ENCODE results near the gene TMEM31.

DNA sequence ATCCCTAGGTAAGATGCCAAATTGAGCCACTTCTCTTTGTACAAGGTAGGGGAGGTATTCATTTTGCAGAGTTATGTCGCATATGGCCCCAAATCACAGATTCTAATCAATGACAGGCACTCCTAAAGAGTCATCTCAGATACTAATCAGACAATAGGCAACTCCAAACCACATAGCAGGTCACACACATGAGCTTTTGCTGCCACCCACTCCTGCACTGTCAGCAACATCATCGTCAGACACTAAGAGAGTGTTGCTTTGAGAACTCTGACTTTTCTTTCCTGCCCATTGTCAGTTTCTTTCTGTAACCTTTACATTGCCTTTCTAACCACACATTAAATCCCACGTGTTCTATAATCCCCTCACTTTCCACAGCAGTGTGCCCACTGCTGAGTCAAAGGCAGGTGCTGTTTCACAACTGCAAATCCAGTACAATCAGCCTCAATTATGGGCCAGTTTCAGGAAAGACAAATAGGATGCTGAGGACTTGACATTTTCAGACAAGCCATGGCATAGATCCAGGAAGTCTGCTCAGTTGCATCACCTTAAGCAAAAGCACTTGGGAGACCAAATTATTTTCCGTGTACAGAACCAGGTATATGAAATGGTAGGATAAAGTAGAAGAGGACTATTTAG lies 23.5 kb downstream of the TMEM31 start:
- TF ChIP-seq ZBTB17 (CRISPR knock-in tag; IDR thresholded peaks at IDR 0.05) (no peak), FOSL1 (tag; conservative IDR thresholded peaks at IDR 0.05) (no peak), XRCC4 (IDR thresholded peaks at IDR 0.05; ENCODE audit: extremely low read depth, insufficient read depth, insufficient read length) (no peak)
- TF ChIP-seq, protein P1, sequence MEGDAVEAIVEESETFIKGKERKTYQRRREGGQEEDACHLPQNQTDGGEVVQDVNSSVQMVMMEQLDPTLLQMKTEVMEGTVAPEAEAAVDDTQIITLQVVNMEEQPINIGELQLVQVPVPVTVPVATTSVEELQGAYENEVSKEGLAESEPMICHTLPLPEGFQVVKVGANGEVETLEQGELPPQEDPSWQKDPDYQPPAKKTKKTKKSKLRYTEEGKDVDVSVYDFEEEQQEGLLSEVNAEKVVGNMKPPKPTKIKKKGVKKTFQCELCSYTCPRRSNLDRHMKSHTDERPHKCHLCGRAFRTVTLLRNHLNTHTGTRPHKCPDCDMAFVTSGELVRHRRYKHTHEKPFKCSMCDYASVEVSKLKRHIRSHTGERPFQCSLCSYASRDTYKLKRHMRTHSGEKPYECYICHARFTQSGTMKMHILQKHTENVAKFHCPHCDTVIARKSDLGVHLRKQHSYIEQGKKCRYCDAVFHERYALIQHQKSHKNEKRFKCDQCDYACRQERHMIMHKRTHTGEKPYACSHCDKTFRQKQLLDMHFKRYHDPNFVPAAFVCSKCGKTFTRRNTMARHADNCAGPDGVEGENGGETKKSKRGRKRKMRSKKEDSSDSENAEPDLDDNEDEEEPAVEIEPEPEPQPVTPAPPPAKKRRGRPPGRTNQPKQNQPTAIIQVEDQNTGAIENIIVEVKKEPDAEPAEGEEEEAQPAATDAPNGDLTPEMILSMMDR (IDR thresholded peaks at IDR 0.05 in 2 of 3, conservative IDR thresholded peaks at IDR 0.05 in 1 of 3; ENCODE audit: insufficient read depth in 2 of 3, low read depth in 1 of 3, low read length in 3 of 3) = no peak
- TF ChIP-seq, protein P2, sequence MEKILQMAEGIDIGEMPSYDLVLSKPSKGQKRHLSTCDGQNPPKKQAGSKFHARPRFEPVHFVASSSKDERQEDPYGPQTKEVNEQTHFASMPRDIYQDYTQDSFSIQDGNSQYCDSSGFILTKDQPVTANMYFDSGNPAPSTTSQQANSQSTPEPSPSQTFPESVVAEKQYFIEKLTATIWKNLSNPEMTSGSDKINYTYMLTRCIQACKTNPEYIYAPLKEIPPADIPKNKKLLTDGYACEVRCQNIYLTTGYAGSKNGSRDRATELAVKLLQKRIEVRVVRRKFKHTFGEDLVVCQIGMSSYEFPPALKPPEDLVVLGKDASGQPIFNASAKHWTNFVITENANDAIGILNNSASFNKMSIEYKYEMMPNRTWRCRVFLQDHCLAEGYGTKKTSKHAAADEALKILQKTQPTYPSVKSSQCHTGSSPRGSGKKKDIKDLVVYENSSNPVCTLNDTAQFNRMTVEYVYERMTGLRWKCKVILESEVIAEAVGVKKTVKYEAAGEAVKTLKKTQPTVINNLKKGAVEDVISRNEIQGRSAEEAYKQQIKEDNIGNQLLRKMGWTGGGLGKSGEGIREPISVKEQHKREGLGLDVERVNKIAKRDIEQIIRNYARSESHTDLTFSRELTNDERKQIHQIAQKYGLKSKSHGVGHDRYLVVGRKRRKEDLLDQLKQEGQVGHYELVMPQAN (IDR thresholded peaks at IDR 0.05; ENCODE audit: borderline replicate concordance) = no peak
- TF ChIP-seq, protein P3, sequence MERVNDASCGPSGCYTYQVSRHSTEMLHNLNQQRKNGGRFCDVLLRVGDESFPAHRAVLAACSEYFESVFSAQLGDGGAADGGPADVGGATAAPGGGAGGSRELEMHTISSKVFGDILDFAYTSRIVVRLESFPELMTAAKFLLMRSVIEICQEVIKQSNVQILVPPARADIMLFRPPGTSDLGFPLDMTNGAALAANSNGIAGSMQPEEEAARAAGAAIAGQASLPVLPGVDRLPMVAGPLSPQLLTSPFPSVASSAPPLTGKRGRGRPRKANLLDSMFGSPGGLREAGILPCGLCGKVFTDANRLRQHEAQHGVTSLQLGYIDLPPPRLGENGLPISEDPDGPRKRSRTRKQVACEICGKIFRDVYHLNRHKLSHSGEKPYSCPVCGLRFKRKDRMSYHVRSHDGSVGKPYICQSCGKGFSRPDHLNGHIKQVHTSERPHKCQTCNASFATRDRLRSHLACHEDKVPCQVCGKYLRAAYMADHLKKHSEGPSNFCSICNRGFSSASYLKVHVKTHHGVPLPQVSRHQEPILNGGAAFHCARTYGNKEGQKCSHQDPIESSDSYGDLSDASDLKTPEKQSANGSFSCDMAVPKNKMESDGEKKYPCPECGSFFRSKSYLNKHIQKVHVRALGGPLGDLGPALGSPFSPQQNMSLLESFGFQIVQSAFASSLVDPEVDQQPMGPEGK (CRISPR knock-in tag; IDR thresholded peaks at IDR 0.05; ENCODE audit: borderline replicate concordance) = no peak

Measured in K562 (cell line).